KMS-11 (cell line): ENCODE results near the gene TNC.

Experiments
- H2AFZ ChIP-seq: fragments of 200-600 bp; sonication (generic); 2 replicates; pipeline ENCODE4 v1.6.1; 2016; ENCODE audit warnings: antibody characterized with exemption, mixed run types, low read depth
- H3K27ac ChIP-seq: fragments of 200-600 bp; sonication (generic); 2 replicates; pipeline ENCODE4 v1.6.1; 2016; ENCODE audit warnings: mild to moderate bottlenecking, mixed run types
- H3K27me3 ChIP-seq: fragments of 200-600 bp; sonication (generic); 2 replicates; pipeline ENCODE4 v1.6.1; 2017; ENCODE audit warnings: mild to moderate bottlenecking, low read depth, mixed run types, moderate library complexity; ENCODE audit not compliant: insufficient read depth
- H3K36me3 ChIP-seq: fragments of 200-600 bp; sonication (generic); 2 replicates; pipeline ENCODE4 v1.6.1; 2017; ENCODE audit warnings: mild to moderate bottlenecking, mixed run types; ENCODE audit not compliant: insufficient read depth
- H3K4me1 ChIP-seq: fragments of 200-600 bp; sonication (generic); 2 replicates; pipeline ENCODE4 v1.6.1; 2016; ENCODE audit warnings: mild to moderate bottlenecking, low read depth, mixed run types; ENCODE audit not compliant: poor library complexity, severe bottlenecking
- H3K4me2 ChIP-seq: fragments of 200-600 bp; sonication (generic); 2 replicates; pipeline ENCODE4 v1.7.0; 2016; ENCODE audit warnings: mild to moderate bottlenecking, mixed run types
- H3K4me3 ChIP-seq: fragments of 200-600 bp; sonication (generic); IDR thresholded peaks from 2 replicates; pipeline ENCODE4 v1.6.1; 2017; ENCODE audit warnings: low read depth, low read length, mixed read lengths; ENCODE audit not compliant: insufficient read depth
- H3K79me2 ChIP-seq: fragments of 200-600 bp; sonication (generic); 2 replicates; pipeline ENCODE4 v1.6.1; 2016; ENCODE audit warnings: low read depth, mixed run types; ENCODE audit not compliant: insufficient read depth
- H3K9ac ChIP-seq: fragments of 200-600 bp; sonication (generic); 2 replicates; pipeline ENCODE4 v1.6.1; 2016; ENCODE audit warnings: mild to moderate bottlenecking, mixed run types
- H4K20me1 ChIP-seq: fragments of 200-600 bp; sonication (generic); 2 replicates; pipeline ENCODE4 v1.6.1; 2016; ENCODE audit warnings: mild to moderate bottlenecking, mixed run types; ENCODE audit not compliant: insufficient read depth
- TF ChIP-seq, protein P1 (sequence below): fragments of 200-600 bp; sonication (generic); conservative IDR thresholded peaks from 2 replicates; pipeline ENCODE4 v1.6.1; 2017; ENCODE audit warnings: low read depth, mild to moderate bottlenecking, antibody characterized with exemption, low read length, moderate library complexity, mixed read lengths

TNC gene

DNA sequence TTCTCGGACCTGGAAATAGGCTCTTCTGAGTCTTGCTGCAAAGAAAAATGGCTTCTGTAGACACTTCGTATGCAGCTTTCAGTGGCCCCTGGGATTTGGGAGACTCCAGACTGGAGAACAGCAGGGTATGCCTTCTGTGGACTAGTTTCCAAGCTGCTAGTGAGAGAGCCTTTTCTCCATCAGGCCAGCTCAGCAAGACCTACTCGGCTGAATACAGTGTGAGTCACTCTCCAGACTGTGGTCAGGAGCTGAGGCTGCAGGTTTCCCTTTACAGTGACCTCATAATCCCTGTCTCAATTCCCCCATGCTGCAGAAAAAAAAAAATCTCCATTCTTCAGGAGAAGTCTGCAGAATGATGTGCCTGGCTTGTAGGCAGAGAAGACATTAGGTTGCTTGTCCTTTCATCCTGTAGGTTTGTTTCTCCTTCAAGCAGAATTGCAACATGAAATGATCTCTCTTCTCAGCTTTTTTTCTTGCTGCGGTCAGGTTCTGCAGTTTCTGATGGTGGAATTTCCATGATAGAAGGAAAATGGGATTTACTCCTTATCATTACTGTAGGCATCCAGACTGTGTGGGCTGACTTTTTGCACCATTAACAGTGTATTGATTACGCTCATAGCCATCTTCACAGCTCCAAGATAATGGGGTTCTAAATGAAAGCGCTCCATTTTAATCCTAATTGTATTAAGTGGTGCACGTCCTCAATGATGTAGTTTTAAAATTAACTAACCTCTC lies 109.3 kb downstream of the TNC start:
- no peaks in the 10 kb centered on the region for H3K79me2 ChIP-seq
- H3K4me2 ChIP-seq, result no peak overlapping the region
- H4K20me1 ChIP-seq, result no peaks in the 10 kb centered on the region
- TF ChIP-seq, protein P1, sequence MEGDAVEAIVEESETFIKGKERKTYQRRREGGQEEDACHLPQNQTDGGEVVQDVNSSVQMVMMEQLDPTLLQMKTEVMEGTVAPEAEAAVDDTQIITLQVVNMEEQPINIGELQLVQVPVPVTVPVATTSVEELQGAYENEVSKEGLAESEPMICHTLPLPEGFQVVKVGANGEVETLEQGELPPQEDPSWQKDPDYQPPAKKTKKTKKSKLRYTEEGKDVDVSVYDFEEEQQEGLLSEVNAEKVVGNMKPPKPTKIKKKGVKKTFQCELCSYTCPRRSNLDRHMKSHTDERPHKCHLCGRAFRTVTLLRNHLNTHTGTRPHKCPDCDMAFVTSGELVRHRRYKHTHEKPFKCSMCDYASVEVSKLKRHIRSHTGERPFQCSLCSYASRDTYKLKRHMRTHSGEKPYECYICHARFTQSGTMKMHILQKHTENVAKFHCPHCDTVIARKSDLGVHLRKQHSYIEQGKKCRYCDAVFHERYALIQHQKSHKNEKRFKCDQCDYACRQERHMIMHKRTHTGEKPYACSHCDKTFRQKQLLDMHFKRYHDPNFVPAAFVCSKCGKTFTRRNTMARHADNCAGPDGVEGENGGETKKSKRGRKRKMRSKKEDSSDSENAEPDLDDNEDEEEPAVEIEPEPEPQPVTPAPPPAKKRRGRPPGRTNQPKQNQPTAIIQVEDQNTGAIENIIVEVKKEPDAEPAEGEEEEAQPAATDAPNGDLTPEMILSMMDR, result no peak
- no peaks in the 10 kb centered on the region for H3K36me3 ChIP-seq
- H3K27me3 ChIP-seq, result no peaks in the 10 kb centered on the region
- H3K4me3 ChIP-seq, result no peak overlapping the region
- H3K9ac ChIP-seq, result no peak overlapping the region
- no peak overlapping the region for H3K27ac ChIP-seq
- H3K4me1 ChIP-seq, result no peaks in the 10 kb centered on the region
- no peak overlapping the region for H2AFZ ChIP-seq

DNA sequence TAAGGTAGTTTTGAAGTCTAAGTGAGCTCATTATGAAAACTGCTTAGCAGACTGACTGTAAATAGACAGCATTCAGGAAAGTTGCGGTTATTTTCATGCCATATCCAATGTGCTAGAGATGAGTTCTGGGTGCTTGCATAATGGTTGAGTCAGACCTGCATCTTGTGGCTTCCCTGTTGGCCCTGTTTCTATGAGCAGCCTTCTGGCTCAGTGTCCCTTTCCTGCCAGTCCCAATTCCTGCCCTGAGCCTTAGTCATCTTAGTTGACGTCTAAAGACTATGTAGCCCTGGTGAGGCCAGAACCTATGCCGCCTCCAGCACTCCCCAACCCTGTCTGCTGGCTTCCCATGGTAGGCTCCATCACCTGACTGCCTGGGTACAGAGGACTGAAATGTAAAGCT lies 111.3 kb downstream of the TNC start:
- no peak overlapping the region for H3K27ac ChIP-seq
- no peak overlapping the region for H3K9ac ChIP-seq
- no peaks in the 10 kb centered on the region for H3K27me3 ChIP-seq
- H3K79me2 ChIP-seq, result no peaks in the 10 kb centered on the region
- TF ChIP-seq, protein P1, result no peak
- no peak overlapping the region for H2AFZ ChIP-seq
- H3K4me2 ChIP-seq, result no peak overlapping the region
- no peaks in the 10 kb centered on the region for H4K20me1 ChIP-seq
- no peak overlapping the region for H3K4me3 ChIP-seq
- no peaks in the 10 kb centered on the region for H3K4me1 ChIP-seq
- H3K36me3 ChIP-seq, result no peaks in the 10 kb centered on the region

DNA sequence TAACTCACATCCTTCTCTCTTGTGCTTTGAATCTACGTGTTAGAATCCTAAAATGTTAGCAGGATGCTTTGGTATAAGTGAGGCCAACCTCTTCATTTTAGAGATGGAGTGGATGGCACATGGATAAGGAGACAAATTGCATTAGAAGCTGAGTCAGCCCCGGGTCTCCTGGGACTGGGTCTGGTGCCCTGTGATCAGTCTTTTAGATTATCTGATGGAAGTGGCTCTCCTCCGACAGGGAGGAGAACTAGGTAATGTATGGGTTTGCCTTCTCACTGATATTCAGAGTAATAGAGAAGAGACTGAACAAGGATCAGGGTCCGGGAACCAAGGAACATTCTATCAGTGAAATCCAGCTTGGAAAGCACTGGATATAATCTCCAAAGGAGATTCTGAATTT lies 112.6 kb downstream of the TNC start:
- H3K36me3 ChIP-seq, result no peaks in the 10 kb centered on the region
- H3K79me2 ChIP-seq, result no peaks in the 10 kb centered on the region
- H3K9ac ChIP-seq, result no peak overlapping the region
- TF ChIP-seq, protein P1, result no peak
- H3K27ac ChIP-seq, result no peak overlapping the region
- no peak overlapping the region for H2AFZ ChIP-seq
- no peak overlapping the region for H3K4me2 ChIP-seq
- H4K20me1 ChIP-seq, result no peaks in the 10 kb centered on the region
- H3K4me3 ChIP-seq, result no peak overlapping the region
- H3K4me1 ChIP-seq, result no peaks in the 10 kb centered on the region
- H3K27me3 ChIP-seq, result no peaks in the 10 kb centered on the region

DNA sequence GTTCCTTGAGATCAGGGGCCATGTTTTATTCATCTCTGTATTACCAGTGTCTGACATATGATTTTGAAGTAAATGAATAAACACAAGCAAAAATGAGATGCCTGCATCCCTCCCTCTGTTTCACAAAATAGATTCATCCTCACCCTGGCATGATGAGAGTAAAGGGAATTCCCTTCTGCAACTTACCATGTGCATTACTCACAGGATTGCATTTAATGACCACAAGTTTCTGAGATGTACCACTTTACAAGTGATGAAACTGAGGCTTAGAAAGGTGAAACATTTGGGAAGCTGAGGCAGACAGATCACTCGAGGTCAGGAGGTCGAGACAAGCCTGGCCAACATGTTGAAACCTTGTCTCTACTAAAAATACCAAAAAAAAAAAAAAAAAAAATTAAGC lies 113.4 kb downstream of the TNC start:
- H3K36me3 ChIP-seq, result no peaks in the 10 kb centered on the region
- TF ChIP-seq, protein P1, result no peak
- no peaks in the 10 kb centered on the region for H3K27me3 ChIP-seq
- no peaks in the 10 kb centered on the region for H4K20me1 ChIP-seq
- no peak overlapping the region for H3K27ac ChIP-seq
- H3K4me2 ChIP-seq, result no peak overlapping the region
- no peak overlapping the region for H3K9ac ChIP-seq
- no peaks in the 10 kb centered on the region for H3K79me2 ChIP-seq
- no peak overlapping the region for H3K4me3 ChIP-seq
- H3K4me1 ChIP-seq, result no peaks in the 10 kb centered on the region
- no peak overlapping the region for H2AFZ ChIP-seq
